ENCODE results near the gene SOX10.

SOX10 gene

GRCh38 chr22:37983860-37984791 lies at the start of gene SOX10:
Gene SOX10, minus strand, starts transcription at chr22:37984555. Its CDS starts 771 bp downstream, at chr22:37983784.
- DNase-seq = no peak

- DNase-seq = no peak
Measured at GRCh38 chr22:38033522-38034277, 49.3 kb upstream of the SOX10 start.

GRCh38 chr22:38032681-38033521 lies 48.5 kb upstream of the SOX10 start:
- no peak for DNase-seq

- no peak for DNase-seq
Measured at GRCh38 chr22:38031491-38031890, 47.1 kb upstream of the SOX10 start.

GRCh38 chr22:38030311-38031133 lies 46.2 kb upstream of the SOX10 start:
- DNase-seq = no peak

GRCh38 chr22:38029901-38030300 lies 45.5 kb upstream of the SOX10 start:
- DNase-seq = no peak

GRCh38 chr22:38029370-38029769 lies 45.0 kb upstream of the SOX10 start:
- no peak for DNase-seq

- DNase-seq = no peak
Measured at GRCh38 chr22:38028344-38029130, 44.2 kb upstream of the SOX10 start.

GRCh38 chr22:38027487-38027886 lies 43.1 kb upstream of the SOX10 start:
- DNase-seq = no peak

GRCh38 chr22:38026130-38027111 lies 42.1 kb upstream of the SOX10 start:
- no peak for DNase-seq

GRCh38 chr22:38025514-38025913 lies 41.2 kb upstream of the SOX10 start:
- DNase-seq = no peak

- no peak for DNase-seq
Measured at GRCh38 chr22:38023045-38023444, 38.7 kb upstream of the SOX10 start.

- DNase-seq = no peak
Measured at GRCh38 chr22:38021206-38021605, 36.9 kb upstream of the SOX10 start.

- peak in 1 of 6 experiments; percentile 3 for DNase-seq
Measured at GRCh38 chr22:38018938-38019827, 34.8 kb upstream of the SOX10 start.

GRCh38 chr22:38017939-38018885 lies 33.9 kb upstream of the SOX10 start:
- DNase-seq = no peak

GRCh38 chr22:38017272-38017920 lies 33.0 kb upstream of the SOX10 start:
- DNase-seq = no peak

Data from stimulated activated naive CD4-positive, alpha-beta T cell (primary cell).